NCI-H1436 (cell line): ENCODE measurements around the gene WDPCP.
"Not testable (repeated sequence)": the region's sequence is repeated elsewhere in the genome, so short reads cannot be mapped to it uniquely, and the experiment has no call there.

Experiments
- DNase-seq: peaks from one replicate; lab custom pipeline; 2025; lab: John Stamatoyannopoulos, UW

Gene WDPCP

GRCh38 chr2:63446658-63447057 is 141.6 kb downstream of the WDPCP start:
- no peak for DNase-seq

GRCh38 chr2:63444565-63445288 is 143.6 kb downstream of the WDPCP start:
- no peak for DNase-seq

GRCh38 chr2:63440612-63441011 is 147.7 kb downstream of the WDPCP start:
- no peak for DNase-seq

- DNase-seq = no peak
Observed at GRCh38 chr2:63438181-63438580, 150.1 kb downstream of the WDPCP start.

GRCh38 chr2:63436488-63436887 is 151.8 kb downstream of the WDPCP start:
- no peak for DNase-seq

- DNase-seq = no peak
Observed at GRCh38 chr2:63435070-63435469, 153.2 kb downstream of the WDPCP start.

GRCh38 chr2:63434024-63435001 is 154.0 kb downstream of the WDPCP start:
- DNase-seq = no peak

- no peak for DNase-seq
Observed at GRCh38 chr2:63432373-63432772, 155.9 kb downstream of the WDPCP start.

- DNase-seq = no peak
Observed at GRCh38 chr2:63425606-63426005, 162.7 kb downstream of the WDPCP start.

GRCh38 chr2:63425079-63425416 is 163.2 kb downstream of the WDPCP start:
- no peak for DNase-seq

GRCh38 chr2:63424329-63425078 is 163.8 kb downstream of the WDPCP start:
- DNase-seq = no peak

GRCh38 chr2:63422556-63422955 is 165.7 kb downstream of the WDPCP start:
- no peak for DNase-seq

- DNase-seq = no peak
Observed at GRCh38 chr2:63408530-63408929, 179.7 kb downstream of the WDPCP start.

GRCh38 chr2:63406641-63407040 is 181.6 kb downstream of the WDPCP start:
- DNase-seq = no peak

GRCh38 chr2:63403820-63404219 is 184.5 kb downstream of the WDPCP start:
- DNase-seq = no peak

GRCh38 chr2:63402889-63403288 is 185.4 kb downstream of the WDPCP start:
- DNase-seq = not testable (repeated sequence)

- peak; percentile 30 for DNase-seq
Observed at GRCh38 chr2:63399156-63399555, 189.1 kb downstream of the WDPCP start.

GRCh38 chr2:63379451-63379850 is 208.8 kb downstream of the WDPCP start:
- DNase-seq = no peak

GRCh38 chr2:63378589-63378988 is 209.7 kb downstream of the WDPCP start:
- no peak for DNase-seq

- DNase-seq = no peak
Observed at GRCh38 chr2:63374341-63374740, 213.9 kb downstream of the WDPCP start.

GRCh38 chr2:63372549-63372948 is 215.7 kb downstream of the WDPCP start:
- DNase-seq = no peak

GRCh38 chr2:63369146-63369545 is 219.1 kb downstream of the WDPCP start:
- no peak for DNase-seq
